Measurements from ENCODE around the gene RIPK3.

The RIPK3 gene

DNA sequence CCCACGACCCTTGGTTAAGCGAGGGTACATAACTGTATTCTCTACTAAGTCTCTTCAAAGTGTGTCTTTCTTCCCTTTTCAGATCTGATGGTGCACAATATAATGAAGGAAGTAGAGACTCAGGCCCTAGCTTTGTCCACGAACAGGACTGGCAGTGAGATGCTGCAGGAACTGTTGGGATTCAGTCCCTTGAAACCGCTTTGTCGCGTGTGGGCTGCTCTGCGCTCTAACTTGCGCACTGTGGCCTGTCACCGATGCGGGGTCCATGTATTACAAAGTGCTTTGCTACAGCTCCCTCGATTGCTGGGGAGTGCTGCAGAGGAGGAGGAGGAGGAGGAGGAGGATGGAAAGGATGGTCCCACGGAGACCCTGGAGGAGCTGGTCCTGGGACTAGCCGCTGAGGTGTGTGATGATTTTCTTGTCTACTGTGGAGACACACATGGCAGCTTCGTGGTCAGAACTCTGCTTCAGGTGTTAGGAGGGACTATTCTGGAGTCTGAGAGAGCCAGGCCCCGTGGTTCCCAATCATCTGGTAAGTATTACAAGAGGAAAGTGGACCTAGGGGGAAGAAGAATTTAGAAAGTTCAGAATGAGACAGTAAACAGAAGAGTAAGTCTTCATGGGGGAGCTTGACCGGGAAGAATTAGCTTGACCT, 39.3 kb downstream of the RIPK3 start:
- no peak for FAIRE-seq

DNA sequence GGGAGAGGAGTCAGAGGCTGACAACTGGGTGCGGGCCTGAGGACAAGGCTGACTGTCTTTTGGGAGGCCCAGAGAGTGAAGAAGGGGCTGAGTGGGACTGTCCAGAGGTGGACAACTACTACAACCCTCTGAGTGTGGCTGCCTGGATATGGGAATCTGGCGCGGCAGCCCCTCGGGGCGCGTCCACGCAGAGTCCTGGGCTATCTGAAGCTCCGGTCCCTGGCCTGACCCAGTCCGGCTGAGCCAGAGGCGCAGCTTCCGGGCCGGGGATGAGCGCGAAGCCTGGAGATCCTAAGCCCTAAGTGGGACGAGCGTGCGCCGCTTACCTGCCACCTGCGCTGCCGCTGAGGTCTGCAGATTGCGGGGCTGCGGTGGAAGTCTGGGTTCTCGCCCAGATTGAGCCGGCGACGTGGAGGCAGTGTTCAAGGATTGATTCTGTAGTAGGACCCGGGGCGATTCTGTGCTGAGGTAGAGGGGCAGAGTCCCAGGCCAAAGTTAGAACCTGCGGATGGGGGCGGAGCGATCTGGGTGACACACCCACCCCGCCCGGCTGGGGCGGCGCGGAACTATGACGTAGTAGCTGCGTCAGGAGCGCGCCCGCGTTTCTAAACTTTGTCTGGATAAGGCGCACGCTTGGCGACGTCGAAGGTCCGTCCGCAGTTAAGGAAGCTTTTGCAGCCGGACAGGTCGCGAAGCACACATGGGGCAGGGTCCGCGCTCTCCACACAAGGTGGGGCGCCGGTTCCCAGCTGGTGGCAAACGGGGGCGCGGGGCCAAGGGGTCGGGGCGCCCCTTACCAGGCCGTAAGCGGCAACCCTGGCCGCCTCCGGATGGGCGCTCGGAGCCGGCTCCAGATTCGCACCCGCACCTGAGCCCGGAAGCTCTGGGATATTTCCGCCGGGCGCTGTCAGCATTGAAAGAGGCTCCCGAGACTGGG, 40.3 kb downstream of the RIPK3 start, which contains the start of the genes DHRS1 and NOP9:
TSS of gene DHRS1 (minus strand) at position 526 of the 937 bp plus-strand sequence. CDS start 674 bp downstream, outside the sequence.
TSS of gene NOP9 (plus strand) at position 596 of the 937 bp plus-strand sequence. CDS start at position 701, 105 bp downstream.
- FAIRE-seq: no peak

DNA sequence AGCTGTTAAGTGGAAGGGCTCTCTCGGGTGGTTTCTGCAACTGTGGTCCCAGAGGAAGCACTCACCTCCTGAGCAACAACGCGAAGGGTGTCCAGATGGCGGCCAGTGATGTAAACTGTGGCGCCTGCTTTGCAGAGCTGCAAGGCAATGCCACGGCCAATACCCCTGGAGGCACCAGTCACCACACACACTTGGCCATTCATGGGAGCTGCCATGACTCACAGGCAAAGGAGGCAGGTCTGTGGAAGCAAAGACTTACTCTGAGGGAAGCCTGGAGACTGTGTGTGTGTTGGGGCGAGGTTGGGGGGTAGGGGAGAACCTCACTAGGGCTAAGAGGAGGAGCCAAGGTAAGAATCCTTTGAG, 40.9 kb downstream of the RIPK3 start:
- no peak for FAIRE-seq

DNA sequence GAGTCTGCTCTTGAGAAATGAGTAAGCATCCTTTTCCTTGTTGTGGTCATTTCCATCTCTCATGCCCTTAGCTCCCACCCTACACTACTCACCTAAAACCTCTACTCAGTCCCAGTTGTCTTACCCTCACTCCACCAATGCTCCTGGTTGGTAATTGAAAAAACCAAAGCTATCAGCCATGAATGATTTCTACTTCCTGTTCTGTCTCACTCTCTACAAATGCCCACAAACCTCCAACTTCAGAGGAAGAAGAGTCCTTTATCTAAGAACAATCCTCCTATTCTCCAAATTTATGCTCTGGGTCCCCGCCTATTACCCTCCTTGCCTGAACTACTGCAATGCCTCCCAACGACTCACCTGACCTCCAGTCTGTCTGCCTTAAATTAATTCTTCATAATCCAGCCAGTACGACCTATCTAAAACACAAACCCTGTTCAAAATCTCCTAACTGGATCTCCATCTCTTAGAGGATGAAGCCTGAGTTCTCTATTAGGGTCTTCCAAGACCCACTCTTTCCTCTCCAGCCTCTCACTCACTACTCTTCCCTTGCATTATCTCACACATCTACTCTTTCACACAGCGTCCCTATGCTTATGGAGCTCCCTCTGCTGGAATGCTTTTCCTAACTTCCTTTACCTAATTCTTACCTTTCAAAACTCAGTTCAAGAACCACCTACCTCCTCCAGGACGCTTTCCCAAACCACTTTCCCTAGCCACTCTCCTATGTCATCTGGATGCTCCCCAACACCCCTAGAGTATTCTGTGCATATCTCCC, 42.4 kb downstream of the RIPK3 start:
- no peak for FAIRE-seq

DNA sequence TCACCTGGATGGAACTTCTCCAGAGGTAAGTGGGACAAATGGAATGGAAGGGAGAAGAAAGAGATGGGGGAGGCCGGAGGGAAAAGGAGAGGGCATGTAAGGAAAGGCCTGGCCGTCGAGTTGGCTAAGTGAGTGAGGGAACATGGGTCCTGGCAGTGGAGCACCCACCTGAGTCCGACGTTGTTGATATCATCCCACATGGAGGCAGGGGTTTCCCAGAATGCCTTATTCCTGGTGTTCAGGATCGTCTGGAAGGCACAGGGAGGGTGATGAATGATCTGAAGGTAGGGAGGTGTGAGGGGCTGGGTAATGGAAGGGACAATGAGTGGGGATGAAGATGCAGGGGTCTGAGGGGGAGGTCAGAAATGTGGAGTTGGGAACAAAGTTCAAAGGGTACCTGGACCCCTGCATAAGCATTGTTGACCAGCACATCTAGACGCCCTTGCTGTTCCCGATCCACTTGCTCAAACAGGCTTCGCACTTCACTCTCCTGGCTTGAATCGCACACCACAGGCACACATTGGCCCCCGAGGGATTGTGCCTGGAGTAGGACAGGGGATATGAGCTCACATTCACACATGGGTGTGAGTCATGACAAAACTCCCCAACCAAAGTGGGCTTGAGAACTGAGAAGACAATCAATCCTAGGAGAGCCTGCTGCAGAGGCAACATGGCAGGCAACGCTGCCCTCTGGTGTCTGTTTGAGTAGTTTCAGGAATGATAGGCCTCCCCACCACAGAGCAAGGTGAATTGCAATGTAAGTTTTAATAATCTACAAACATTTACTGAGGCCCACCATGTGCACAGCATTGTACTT, 43.2 kb downstream of the RIPK3 start:
- no peak for FAIRE-seq

- FAIRE-seq: no peak
Measured at GRCh38 chr14:24293525-24293924, 46.3 kb downstream of the RIPK3 start.

DNA sequence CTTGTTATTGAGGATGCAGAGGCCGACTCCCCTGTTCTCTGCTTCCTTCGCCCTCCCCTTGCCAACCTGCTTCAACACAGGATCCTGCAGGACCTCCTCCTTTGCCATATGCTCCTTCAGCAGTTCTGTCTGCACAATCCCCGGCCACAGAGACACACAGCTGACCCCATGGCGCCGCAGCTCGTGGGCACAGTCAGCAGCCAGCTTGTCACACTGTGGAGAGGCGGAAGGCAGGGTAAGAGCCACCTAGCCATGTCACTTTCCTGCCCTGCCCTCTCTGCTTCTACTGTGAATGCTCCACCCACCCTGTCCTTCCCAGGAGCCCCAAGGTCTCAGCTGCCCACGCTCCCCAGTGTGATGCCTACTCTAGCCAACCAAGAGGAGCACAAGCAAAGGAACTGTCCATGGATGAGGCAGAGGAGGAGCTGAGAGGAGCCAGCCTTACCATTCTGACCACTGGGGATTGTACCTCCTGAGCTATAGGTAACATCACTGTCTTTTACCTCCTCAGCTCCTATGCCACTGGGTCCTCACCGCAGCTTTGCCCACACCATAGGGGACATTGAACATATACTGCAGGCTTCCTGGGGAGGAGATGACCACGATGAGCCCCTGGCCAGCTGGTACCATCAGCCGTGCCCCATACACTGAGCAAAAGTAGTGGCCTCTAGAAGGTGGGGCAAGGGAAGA, 47.5 kb downstream of the RIPK3 start:
- FAIRE-seq: no peak

DNA sequence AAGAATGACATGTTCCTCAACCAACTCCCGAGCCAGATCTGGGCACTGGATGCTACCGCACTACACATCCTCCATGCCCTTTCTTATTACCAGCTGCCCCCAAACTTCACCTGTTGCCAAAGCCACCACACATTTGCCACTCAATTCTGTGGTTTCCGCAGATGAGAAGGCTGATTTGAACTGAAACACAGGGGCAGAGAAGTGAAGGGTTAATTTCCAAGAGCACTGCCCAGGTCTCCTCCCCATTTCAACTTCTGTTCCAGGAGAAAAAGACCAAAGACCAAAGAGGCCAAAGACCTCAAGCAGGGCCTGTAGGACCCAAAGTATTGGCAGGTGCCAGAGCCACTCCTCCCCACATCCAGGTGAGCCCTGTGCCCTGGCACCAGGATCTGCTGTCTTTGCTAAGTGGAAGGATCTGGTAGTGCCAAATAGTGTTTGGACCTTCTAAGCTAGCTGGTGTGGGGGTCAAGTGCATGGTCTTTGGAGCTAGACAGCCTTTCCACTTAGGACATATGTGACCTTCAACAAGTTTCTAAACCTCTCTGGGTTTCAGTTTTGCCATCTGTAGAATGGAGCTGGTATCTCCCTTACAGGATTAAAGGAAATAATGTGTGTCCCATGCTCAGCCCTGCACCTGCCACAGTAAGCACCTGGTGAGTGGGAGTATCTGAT, 48.2 kb downstream of the RIPK3 start:
- FAIRE-seq: no peak

- FAIRE-seq: no peak
Measured at GRCh38 chr14:24290746-24291145, 49.0 kb downstream of the RIPK3 start.

DNA sequence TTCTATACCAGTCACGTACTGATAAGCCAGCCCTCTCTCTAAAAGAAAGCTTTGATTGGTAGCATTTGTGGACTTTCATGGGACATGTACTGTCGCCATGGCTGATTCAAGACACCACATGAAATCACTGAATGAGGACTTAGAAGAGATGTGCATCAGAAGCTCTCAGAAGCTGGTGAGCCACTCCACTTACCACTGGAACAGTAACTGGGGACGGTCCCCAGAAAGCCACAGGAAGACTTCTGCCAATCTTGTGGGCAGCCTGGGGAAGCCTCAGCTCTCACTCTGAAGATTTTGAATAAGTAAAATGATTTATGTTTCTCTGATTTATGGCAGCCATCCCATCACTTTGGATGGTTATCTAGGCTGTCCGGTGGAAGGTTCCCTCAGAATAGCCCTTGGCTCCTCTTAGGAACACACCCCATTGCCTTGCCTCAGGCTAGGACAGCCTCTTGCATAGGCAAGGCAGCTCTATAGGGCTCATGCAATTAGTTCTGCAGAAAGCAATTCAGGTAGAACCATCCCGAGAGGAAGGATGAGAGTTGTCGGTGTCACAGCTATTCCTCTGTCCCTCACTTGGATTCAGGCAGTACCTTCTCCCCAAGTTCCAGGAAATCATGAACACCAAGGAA, 50.0 kb downstream of the RIPK3 start:
- FAIRE-seq: no peak

DNA sequence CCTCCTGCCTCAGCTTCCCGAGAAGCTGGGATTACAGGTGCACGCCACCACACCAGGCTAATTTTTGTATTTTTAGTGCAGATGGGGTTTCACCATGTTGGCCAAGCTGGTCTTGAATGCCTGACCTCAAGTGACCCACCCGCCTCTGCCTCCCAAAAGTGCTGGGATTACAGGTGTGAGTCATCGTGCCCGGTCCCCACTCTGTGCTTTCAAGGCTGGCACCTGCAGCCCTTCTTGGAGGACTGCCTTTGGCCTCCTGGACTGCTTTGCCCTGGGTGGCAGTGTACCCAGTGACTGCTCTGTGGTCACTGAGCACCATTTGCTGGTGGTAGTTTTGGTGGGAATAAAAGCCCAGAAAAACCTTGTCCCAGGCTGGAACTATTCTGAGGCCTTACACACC, 52.8 kb downstream of the RIPK3 start:
- no peak for FAIRE-seq

Measured in A204.1 (cell line).